AG04450 (cell line): ENCODE data around the gene FKBP9. TPM values are rescaled to one million over a fixed set of nuclear protein-coding genes. Genes with fewer than 3 reads are reported as not detected.
"Not testable (repeated sequence)": the region's sequence is repeated elsewhere in the genome, so short reads cannot be mapped to it uniquely, and the experiment has no call there.

Experiments
- CTCF ChIA-PET: fragments of 300-600, 350-600 bp; formaldehyde crosslinking; extraction: SDS; loops from one replicate; lab custom pipeline; 2022; ENCODE audit warnings: antibody characterized with exemption, inconsistent platforms; lab: Charles Lee
- POLR2A ChIA-PET: fragments of 350-600 bp; formaldehyde crosslinking; extraction: SDS; loops from one replicate; lab custom pipeline; 2021; ENCODE audit warnings: antibody characterized with exemption, inconsistent platforms; lab: Yijun Ruan, JAX
- DNase-seq: peaks from one replicate; pipeline ENCODE4 v3.0.0-alpha.2; 2011; ENCODE audit warnings: low read depth, low spot score
- H3K27ac ChIP-seq: one replicate; pipeline ENCODE4 v1.5.1; 2012; ENCODE audit warnings: low read depth, low read length, control low read depth
- H3K27me3 ChIP-seq: one replicate; pipeline ENCODE4 v1.6.0; 2012; ENCODE audit warnings: low read length; ENCODE audit not compliant: control insufficient read depth, insufficient read depth
- H3K4me3 ChIP-seq: 2 replicates; pipeline ENCODE4 v1.5.1; 2011; ENCODE audit warnings: mild to moderate bottlenecking, low read depth, low read length, control low read depth
- H3K9me3 ChIP-seq: 2 replicates; pipeline ENCODE4 v1.5.1; 2012; ENCODE audit warnings: low read length; ENCODE audit not compliant: control insufficient read depth, insufficient read depth
- polyA plus RNA-seq: library from polyadenylated mRNA; depleted of rRNA; stranded (reverse); fragments of >200 nt; gene quantifications from 2 replicates; pipeline ENCODE4 v1.2.3, GENCODE V29; 2011
- TF ChIP-seq, protein P1 (sequence below): IDR thresholded peaks from 2 replicates; pipeline ENCODE4 v1.5.1; 2011; ENCODE audit warnings: low read depth, low read length, control low read depth, inconsistent platforms

The FKBP9 gene
- polyA plus RNA-seq, 1 experiment, result 204 TPM

DNA sequence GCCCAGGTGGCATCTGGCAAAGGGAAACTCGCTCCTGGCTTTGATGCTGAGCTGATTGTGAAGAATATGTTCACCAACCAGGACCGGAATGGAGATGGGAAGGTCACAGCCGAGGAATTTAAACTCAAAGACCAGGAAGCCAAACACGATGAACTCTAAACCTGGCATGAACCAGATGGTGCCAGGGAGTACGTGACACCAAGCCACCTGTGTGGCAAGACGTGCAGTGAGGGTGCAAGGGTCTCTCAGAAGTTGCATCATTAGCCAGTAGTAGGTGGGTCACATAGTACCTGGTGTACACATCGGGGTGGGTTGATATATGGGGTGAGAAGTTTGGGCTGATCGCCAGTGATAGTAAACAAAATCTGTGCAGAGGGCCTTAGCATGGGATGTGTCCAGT lies 48.0 kb downstream of the FKBP9 start:
- H3K9me3 ChIP-seq, H3K27me3 ChIP-seq, CTCF ChIA-PET, H3K27ac ChIP-seq, DNase-seq, H3K4me3 ChIP-seq, POLR2A ChIA-PET: not testable (repeated sequence)

DNA sequence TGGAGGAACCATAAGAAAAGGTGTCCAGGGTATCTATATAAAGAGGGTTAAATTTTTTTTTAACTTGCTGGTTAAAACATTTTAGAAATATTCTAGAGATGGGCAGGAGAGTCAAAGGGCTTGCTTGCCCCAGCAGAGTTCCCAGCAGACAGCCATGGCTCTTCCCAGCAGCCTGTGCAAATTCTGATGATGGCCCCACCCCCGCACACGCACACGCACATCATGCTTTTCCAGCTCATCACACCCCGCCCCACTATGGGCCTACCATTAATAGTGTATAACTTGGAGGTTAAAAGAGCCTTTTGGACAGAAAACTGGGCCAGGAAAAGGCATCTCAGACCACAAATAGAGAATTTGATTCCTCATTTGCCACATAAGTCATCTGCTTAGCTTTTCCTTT lies 48.5 kb downstream of the FKBP9 start:
- H3K27ac ChIP-seq, H3K4me3 ChIP-seq, H3K9me3 ChIP-seq, H3K27me3 ChIP-seq, DNase-seq, CTCF ChIA-PET, POLR2A ChIA-PET: not testable (repeated sequence)

GRCh38 chr7:33009734-33010133 lies 52.5 kb downstream of the FKBP9 start:
- Histone ChIP-seq H3K27ac (no peak overlapping the region), H3K4me3 (no peak overlapping the region), H3K9me3 (no peaks in the 10 kb centered on the region), H3K27me3 (no peaks in the 10 kb centered on the region)
- ChIA-PET CTCF (no interaction called here), POLR2A (interaction anchor here (0.6 kb wide), 1 partner anchor 53 kb away, joined by 3 read pairs; the partner anchor contains the start of gene NT5C3A)
- TF ChIP-seq, protein P1, sequence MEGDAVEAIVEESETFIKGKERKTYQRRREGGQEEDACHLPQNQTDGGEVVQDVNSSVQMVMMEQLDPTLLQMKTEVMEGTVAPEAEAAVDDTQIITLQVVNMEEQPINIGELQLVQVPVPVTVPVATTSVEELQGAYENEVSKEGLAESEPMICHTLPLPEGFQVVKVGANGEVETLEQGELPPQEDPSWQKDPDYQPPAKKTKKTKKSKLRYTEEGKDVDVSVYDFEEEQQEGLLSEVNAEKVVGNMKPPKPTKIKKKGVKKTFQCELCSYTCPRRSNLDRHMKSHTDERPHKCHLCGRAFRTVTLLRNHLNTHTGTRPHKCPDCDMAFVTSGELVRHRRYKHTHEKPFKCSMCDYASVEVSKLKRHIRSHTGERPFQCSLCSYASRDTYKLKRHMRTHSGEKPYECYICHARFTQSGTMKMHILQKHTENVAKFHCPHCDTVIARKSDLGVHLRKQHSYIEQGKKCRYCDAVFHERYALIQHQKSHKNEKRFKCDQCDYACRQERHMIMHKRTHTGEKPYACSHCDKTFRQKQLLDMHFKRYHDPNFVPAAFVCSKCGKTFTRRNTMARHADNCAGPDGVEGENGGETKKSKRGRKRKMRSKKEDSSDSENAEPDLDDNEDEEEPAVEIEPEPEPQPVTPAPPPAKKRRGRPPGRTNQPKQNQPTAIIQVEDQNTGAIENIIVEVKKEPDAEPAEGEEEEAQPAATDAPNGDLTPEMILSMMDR, result no peak
- DNase-seq, result no peak

DNA sequence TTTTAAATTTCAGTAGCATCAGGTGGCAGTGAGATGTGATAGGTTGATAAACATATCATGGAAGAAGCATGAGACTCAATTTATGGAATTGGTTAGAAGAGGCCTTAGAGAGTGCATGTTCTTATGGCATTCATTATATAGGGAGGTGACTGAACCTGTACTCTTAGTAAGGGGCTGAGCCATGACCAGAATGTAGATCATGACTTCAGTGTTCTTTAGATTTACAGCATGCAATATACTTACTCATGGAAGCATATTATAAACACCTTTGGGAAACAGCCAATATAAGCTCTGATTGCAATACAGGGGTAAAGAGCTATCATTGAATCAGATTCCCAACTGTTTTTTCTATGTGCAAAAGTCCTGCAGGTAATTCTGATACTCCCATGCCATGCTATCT lies 55.1 kb downstream of the FKBP9 start:
- Histone ChIP-seq H3K27ac (no peak overlapping the region), H3K27me3 (no peaks in the 10 kb centered on the region), H3K4me3 (no peak overlapping the region), H3K9me3 (no peaks in the 10 kb centered on the region)
- CTCF ChIA-PET, result interaction anchor here (0.5 to 0.9 kb wide), 2 partner anchors 69 to 78 kb away, joined by 3 to 4 read pairs; no protein-coding TSS in a partner anchor
- DNase-seq, result no peak
- POLR2A ChIA-PET, result no interaction called here
- TF ChIP-seq, protein P1, result no peak

- H3K27ac ChIP-seq, result peak overlapping the region; percentile 41
- H3K4me3 ChIP-seq, result no peak overlapping the region
- POLR2A ChIA-PET, result interaction anchor here (1.0 kb wide), 1 partner anchor 67 kb away, joined by 4 read pairs; the partner anchor contains the start of gene FKBP9
- H3K9me3 ChIP-seq, result no peaks in the 10 kb centered on the region
- no peaks in the 10 kb centered on the region for H3K27me3 ChIP-seq
- DNase-seq, result peak; percentile 32
- TF ChIP-seq, protein P1, result no peak
- CTCF ChIA-PET, result no interaction called here
Observed at GRCh38 chr7:33024189-33024757, 67.0 kb downstream of the FKBP9 start.

GRCh38 chr7:33035776-33036175 lies 78.5 kb downstream of the FKBP9 start:
- no peak for DNase-seq
- H3K27ac ChIP-seq, result no peak overlapping the region
- H3K9me3 ChIP-seq, result no peaks in the 10 kb centered on the region
- no peaks in the 10 kb centered on the region for H3K27me3 ChIP-seq
- TF ChIP-seq, protein P1, result no peak
- POLR2A ChIA-PET, result interaction anchor here (0.6 kb wide), 1 partner anchor 17 kb away, joined by 3 read pairs; no protein-coding TSS in a partner anchor
- H3K4me3 ChIP-seq, result no peak overlapping the region
- CTCF ChIA-PET, result interaction anchor here (0.6 to 1.8 kb wide), 2 partner anchors 189 to 190 kb away, joined by 3 to 6 read pairs; no protein-coding TSS in a partner anchor
